ENCODE measurements around the gene ATG10. TPM values are rescaled to one million over a fixed set of nuclear protein-coding genes. Genes with fewer than 3 reads are reported as not detected.
A peak's percentile ranks its signal among the peaks of the same experiment; 100 is the strongest.

The ATG10 gene
- total and polyA plus RNA-seq, 2 of the 13 experiments (the other 11 are each of a cell fraction or from before 2014, with no cell fraction given): 2.0 to 5.7 TPM

DNA sequence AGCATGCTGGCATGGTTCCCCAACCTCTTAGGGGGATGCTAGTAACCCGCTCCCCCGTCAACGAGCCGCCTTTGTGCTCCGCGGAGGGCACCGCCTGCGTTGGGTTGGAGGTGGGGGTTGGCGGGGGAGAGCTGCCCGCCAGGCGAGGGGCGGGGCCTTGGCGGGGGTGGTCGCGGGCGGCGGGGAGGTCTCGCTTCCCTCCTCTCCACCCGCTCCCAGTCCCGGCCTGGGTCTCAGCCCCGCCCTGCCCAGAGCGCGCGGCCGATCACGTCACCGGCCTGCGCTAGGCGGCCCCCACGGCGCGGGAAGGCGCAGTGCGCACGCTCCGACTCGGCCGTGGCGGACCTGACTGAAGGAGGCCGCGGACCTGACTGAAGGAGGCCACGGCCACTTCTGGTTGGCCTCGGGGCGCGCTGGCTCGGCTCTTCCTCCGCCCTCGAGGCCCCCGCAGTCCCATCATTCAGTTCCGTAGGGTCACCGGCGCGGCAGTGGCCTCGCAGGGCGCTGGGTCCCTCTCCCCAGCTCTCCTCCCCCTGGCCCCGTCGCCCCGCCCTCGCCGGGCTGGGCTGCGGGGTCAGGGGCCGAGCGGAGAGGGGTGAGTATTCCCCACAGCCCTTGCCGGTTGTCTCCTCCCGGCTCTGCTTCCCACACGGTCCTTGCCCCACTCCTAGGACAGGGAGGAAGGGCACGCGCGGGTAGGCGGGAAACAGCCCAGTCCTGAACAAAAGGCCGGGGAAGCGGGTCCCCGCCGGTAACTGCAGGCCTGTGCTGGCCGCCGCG is at the start of gene ATG10 (continued):
- TF ChIP-seq ZNF577 (CRISPR knock-in tag; IDR thresholded peaks at IDR 0.05; ENCODE audit: borderline replicate concordance, low read depth): no peak
- TF ChIP-seq, protein P1, sequence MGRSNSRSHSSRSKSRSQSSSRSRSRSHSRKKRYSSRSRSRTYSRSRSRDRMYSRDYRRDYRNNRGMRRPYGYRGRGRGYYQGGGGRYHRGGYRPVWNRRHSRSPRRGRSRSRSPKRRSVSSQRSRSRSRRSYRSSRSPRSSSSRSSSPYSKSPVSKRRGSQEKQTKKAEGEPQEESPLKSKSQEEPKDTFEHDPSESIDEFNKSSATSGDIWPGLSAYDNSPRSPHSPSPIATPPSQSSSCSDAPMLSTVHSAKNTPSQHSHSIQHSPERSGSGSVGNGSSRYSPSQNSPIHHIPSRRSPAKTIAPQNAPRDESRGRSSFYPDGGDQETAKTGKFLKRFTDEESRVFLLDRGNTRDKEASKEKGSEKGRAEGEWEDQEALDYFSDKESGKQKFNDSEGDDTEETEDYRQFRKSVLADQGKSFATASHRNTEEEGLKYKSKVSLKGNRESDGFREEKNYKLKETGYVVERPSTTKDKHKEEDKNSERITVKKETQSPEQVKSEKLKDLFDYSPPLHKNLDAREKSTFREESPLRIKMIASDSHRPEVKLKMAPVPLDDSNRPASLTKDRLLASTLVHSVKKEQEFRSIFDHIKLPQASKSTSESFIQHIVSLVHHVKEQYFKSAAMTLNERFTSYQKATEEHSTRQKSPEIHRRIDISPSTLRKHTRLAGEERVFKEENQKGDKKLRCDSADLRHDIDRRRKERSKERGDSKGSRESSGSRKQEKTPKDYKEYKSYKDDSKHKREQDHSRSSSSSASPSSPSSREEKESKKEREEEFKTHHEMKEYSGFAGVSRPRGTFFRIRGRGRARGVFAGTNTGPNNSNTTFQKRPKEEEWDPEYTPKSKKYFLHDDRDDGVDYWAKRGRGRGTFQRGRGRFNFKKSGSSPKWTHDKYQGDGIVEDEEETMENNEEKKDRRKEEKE (IDR thresholded peaks at IDR 0.05): no peak
- no peak for TF ChIP-seq ZNF615 (CRISPR knock-in tag; IDR thresholded peaks at IDR 0.05; ENCODE audit: borderline replicate concordance)
- TF ChIP-seq ZNF564 (CRISPR knock-in tag; IDR thresholded peaks at IDR 0.05): peak; percentile 82
- no peak for TF ChIP-seq ZFP36 (IDR thresholded peaks at IDR 0.05; ENCODE audit: borderline replicate concordance, low read depth, low read length, partially characterized antibody)
- TF ChIP-seq, protein P2, sequence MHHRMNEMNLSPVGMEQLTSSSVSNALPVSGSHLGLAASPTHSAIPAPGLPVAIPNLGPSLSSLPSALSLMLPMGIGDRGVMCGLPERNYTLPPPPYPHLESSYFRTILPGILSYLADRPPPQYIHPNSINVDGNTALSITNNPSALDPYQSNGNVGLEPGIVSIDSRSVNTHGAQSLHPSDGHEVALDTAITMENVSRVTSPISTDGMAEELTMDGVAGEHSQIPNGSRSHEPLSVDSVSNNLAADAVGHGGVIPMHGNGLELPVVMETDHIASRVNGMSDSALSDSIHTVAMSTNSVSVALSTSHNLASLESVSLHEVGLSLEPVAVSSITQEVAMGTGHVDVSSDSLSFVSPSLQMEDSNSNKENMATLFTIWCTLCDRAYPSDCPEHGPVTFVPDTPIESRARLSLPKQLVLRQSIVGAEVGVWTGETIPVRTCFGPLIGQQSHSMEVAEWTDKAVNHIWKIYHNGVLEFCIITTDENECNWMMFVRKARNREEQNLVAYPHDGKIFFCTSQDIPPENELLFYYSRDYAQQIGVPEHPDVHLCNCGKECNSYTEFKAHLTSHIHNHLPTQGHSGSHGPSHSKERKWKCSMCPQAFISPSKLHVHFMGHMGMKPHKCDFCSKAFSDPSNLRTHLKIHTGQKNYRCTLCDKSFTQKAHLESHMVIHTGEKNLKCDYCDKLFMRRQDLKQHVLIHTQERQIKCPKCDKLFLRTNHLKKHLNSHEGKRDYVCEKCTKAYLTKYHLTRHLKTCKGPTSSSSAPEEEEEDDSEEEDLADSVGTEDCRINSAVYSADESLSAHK (CRISPR knock-in tag; IDR thresholded peaks at IDR 0.05; ENCODE audit: borderline replicate concordance): no peak; the same call in 1 of the 2 replicates
- TF ChIP-seq ZNF772 (CRISPR knock-in tag; IDR thresholded peaks at IDR 0.05): peak; percentile 97
- TF ChIP-seq ZSCAN25 (CRISPR knock-in tag; IDR thresholded peaks at IDR 0.05): 0 out of 2 replicates have a peak, but pooled peaks have one; percentile 27
- TF ChIP-seq ZNF83 (CRISPR knock-in tag; IDR thresholded peaks at IDR 0.05; ENCODE audit: borderline replicate concordance): no peak
- TF ChIP-seq ETV6 (CRISPR knock-in tag; conservative IDR thresholded peaks at IDR 0.05): no peak
- TF ChIP-seq ZNF17 (CRISPR knock-in tag; IDR thresholded peaks at IDR 0.05): no peak
- TF ChIP-seq, protein P3, sequence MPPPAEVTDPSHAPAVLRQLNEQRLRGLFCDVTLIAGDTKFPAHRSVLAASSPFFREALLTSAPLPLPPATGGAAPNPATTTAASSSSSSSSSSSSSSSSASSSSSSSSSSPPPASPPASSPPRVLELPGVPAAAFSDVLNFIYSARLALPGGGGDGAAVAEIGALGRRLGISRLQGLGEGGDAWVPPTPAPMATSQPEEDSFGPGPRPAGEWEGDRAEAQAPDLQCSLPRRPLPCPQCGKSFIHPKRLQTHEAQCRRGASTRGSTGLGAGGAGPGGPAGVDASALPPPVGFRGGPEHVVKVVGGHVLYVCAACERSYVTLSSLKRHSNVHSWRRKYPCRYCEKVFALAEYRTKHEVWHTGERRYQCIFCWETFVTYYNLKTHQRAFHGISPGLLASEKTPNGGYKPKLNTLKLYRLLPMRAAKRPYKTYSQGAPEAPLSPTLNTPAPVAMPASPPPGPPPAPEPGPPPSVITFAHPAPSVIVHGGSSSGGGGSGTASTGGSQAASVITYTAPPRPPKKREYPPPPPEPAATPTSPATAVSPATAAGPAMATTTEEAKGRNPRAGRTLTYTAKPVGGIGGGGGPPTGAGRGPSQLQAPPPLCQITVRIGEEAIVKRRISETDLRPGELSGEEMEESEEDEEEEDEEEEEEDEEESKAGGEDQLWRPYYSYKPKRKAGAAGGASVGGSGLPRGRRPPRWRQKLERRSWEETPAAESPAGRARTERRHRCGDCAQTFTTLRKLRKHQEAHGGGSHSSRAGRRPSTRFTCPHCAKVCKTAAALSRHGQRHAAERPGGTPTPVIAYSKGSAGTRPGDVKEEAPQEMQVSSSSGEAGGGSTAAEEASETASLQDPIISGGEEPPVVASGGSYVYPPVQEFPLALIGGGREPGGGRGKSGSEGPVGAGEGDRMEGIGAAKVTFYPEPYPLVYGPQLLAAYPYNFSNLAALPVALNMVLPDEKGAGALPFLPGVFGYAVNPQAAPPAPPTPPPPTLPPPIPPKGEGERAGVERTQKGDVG (CRISPR knock-in tag; IDR thresholded peaks at IDR 0.05; ENCODE audit: borderline replicate concordance): no peak
- TF ChIP-seq, protein P4, sequence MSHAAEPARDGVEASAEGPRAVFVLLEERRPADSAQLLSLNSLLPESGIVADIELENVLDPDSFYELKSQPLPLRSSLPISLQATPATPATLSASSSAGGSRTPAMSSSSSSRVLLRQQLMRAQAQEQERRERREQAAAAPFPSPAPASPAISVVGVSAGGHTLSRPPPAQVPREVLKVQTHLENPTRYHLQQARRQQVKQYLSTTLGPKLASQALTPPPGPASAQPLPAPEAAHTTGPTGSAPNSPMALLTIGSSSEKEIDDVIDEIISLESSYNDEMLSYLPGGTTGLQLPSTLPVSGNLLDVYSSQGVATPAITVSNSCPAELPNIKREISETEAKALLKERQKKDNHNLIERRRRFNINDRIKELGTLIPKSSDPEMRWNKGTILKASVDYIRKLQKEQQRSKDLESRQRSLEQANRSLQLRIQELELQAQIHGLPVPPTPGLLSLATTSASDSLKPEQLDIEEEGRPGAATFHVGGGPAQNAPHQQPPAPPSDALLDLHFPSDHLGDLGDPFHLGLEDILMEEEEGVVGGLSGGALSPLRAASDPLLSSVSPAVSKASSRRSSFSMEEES (CRISPR knock-in tag; IDR thresholded peaks at IDR 0.05): no peak
- TF ChIP-seq, protein P5, sequence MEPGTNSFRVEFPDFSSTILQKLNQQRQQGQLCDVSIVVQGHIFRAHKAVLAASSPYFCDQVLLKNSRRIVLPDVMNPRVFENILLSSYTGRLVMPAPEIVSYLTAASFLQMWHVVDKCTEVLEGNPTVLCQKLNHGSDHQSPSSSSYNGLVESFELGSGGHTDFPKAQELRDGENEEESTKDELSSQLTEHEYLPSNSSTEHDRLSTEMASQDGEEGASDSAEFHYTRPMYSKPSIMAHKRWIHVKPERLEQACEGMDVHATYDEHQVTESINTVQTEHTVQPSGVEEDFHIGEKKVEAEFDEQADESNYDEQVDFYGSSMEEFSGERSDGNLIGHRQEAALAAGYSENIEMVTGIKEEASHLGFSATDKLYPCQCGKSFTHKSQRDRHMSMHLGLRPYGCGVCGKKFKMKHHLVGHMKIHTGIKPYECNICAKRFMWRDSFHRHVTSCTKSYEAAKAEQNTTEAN (CRISPR knock-in tag; conservative IDR thresholded peaks at IDR 0.05): no peak
- no peak for TF ChIP-seq GABPA (IDR thresholded peaks at IDR 0.05; ENCODE audit: low read depth, low read length)
- no peak for TF ChIP-seq GABPA (CRISPR knock-in tag; IDR thresholded peaks at IDR 0.05; ENCODE audit: low read depth)
- no peak for TF ChIP-seq TOPORS (CRISPR knock-in tag; IDR thresholded peaks at IDR 0.05)
